GM19455 (cell line): Measurements from ENCODE around the gene CASP10.

ENCODE experiments used
- ATAC-seq: cut with Tn5 transposase; IDR thresholded peaks from one replicate; pipeline ENCODE4 v1.9.1; 2021; ENCODE audit not compliant: unreplicated experiment

The CASP10 gene

DNA sequence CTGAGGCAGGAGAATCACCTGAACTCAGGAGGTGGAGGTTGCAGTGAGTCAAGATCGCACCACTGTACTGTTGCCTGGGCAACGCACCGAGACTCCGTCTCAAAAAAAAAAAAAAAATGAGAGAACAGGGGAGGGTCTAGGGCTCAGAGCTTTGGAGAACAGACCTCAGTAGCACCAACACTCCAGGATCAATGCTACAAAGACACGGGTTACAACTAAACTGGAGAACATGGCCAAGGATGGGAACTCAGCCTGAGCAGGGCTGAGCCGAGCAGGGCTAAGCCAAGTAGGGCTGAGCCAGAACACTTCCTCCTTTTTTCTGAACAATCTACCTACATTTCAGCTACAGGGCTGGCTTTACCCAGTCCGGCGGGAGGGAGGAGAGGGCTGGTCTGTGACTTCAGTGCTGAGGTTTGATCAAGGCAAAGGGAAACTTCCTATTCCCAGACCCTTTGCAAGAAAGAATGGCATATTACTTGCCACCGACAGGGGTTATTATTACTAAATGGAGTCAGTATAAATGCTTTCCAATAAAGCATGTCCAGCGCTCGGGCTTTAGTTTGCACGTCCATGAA is 74.5 kb downstream of the CASP10 start:
- peak; percentile 58 for ATAC-seq

DNA sequence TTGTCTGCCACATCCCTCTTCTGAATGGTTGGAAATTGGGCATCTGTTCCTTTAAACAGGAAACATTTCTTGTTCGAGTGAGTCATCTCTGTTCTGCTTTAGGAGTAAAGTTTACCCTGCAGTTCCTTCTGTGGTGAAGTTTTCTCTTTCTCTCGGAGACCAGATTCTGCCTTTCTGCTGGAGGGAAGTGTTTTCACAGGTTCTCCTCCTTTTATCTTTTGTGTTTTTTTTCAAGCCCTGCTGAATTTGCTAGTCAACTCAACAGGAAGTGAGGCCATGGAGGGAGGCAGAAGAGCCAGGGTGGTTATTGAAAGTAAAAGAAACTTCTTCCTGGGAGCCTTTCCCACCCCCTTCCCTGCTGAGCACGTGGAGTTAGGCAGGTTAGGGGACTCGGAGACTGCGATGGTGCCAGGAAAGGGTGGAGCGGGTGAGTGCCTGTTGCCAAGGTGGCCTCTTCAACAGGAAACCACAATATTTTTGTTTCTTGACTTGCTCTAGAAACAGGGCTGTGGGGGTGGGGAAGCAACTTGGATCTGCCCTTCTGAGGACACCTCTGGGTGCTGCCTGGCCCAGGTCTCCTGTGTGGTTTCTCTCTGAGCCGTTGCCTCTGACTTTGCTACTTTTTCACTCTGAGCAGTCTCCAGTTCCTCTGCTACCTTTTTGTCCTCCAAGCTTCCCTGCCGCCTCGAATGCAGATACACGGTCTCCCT is 75.2 kb downstream of the CASP10 start:
- ATAC-seq: peak; percentile 72

- peak; percentile 6 for ATAC-seq
Measured at GRCh38 chr2:201258666-201259615, 76.0 kb downstream of the CASP10 start.

DNA sequence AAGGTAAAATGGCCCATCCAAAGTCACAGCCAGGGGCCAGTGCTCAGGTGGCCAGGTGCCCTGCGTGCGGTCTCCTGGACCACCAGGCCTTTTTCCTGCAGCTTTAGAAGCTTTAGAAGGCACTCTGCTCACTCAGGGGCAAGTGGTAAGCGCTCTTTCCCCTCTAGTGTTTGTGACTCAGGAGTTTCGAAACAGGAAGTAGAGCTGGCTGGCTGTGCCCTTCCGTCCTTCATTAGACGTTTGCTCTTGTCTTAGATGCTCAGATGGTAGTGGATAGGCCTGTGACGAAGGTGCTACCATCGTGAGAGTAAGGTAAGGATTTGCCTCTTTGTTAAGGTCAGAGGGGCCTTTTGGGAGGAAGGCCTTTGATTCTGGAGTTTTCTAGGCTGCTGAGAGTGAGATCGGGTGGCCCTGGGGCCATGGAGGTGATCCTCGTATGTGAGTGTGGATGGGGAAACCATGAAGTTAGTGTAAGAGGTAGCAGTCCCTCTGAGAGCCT is 77.4 kb downstream of the CASP10 start, which contains the start of gene CASP8:
TSS of gene CASP8 (plus strand) at position 235 of the 499 bp plus-strand sequence. CDS start 5,951 bp downstream, outside the sequence.
- no peak for ATAC-seq

- no peak for ATAC-seq
Measured at GRCh38 chr2:201261471-201261870, 78.5 kb downstream of the CASP10 start.

- ATAC-seq: no peak
Measured at GRCh38 chr2:201261906-201262305, 79.0 kb downstream of the CASP10 start.

DNA sequence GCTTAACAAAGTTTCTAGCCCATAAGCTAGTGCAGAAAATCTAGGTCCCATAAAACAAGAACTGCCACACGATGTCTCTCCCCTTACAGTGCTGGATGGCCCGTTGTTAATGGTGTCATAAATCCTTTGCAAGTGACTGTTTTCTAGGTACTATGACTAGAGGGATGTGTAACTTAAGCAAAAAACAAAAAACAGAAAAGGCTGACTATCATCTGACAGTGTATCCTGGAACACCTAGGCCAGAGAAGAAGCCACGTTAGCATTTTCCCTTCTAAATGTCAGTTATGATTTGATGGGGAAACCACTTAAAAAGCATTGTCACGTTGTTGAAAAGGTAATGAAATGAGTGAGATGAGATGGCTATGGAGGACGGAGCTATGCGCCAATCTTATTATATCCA is 79.8 kb downstream of the CASP10 start:
- no peak for ATAC-seq

DNA sequence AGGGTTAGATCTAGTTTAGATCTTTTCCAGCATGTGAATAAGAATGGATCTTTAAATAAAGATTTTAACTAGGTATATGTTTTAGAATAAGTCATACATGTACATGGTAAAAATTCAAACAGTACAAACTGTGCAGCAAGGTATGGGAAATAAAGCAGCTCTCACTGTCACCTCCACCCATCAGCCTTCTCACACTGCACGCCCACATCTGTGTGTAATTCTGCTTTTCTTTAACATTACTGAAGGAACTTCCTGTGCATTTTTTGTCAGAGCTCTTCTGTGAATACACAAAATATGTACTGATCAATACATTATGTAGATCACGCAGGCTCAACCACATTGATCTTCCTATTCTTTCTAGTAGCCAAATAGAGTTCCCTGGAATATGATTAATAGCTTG is 80.8 kb downstream of the CASP10 start:
- ATAC-seq: no peak

- no peak for ATAC-seq
Measured at GRCh38 chr2:201264472-201265173, 81.7 kb downstream of the CASP10 start.

- ATAC-seq: no peak
Measured at GRCh38 chr2:201266629-201267028, 83.7 kb downstream of the CASP10 start.

- no peak for ATAC-seq
Measured at GRCh38 chr2:201267278-201268030, 84.5 kb downstream of the CASP10 start.

GRCh38 chr2:201269764-201270163 is 86.8 kb downstream of the CASP10 start:
- ATAC-seq: no peak

GRCh38 chr2:201270293-201271001 is 87.5 kb downstream of the CASP10 start:
- no peak for ATAC-seq

- no peak for ATAC-seq
Measured at GRCh38 chr2:201271917-201272316, 89.0 kb downstream of the CASP10 start.

DNA sequence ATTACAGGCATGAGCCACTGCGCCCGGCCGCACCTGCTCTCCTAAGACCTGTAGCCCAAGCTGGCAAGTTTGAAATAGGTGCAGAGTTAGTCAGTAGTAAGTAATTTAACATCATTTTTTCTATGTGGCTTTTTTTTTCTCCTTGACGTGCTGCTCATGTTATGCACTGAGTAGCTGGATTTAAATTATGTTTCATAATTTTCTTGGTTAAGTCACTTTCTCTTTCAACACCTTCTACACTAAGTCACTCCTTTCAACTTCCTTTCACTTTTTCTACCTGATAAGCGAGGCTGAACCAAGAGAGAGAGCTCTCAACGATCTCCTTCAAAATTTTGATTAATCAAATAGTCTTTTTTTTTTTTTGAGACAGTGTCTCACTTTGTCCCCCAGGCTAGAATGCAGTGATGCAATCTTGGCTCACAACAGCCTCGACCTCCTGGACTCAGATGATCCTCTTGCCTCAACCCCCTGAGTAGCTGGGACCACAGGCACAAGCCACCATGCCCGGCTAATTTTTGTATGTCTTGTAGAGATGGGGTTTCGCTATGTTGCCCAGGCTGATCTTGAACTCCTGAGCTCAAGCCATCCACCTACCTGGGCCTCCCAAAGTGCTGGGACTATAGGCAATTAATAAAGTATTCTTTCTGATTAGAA is 90.5 kb downstream of the CASP10 start:
- ATAC-seq: no peak

DNA sequence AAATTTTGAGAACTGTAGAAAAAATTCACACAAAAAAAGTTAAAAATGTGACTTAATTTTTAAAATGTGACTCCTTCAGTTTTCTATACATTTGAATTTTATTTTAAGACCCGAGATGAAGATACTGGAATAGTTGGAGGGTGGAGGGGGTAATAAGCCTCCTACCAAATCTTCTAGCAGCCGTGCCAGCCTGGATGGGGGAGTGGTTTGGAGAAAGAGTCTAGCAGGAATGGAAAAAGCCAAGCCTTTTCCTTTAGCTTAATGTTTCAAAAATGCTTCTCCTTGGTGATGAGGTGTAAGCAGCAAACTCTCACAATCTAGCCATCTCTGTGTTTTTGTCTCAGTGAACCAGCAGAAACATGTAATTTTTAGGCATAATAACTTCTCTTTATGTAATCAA is 92.1 kb downstream of the CASP10 start:
- ATAC-seq: no peak

GRCh38 chr2:201275990-201276389 is 93.0 kb downstream of the CASP10 start:
- ATAC-seq: no peak

- ATAC-seq: no peak
Measured at GRCh38 chr2:201276511-201276910, 93.6 kb downstream of the CASP10 start.
